HG03175 (cell line): ENCODE measurements around the gene NANS.

Source experiments
- ATAC-seq: cut with Tn5 transposase; IDR thresholded peaks from one replicate; pipeline ENCODE4 v1.9.1; 2021; ENCODE audit warnings: mild to moderate bottlenecking, moderate library complexity; ENCODE audit not compliant: unreplicated experiment

NANS gene

GRCh38 chr9:98038958-98039357 is 17.6 kb upstream of the NANS start:
- peak; percentile 42 for ATAC-seq

GRCh38 chr9:98039607-98040017 is 16.9 kb upstream of the NANS start:
- ATAC-seq = peak; percentile 33

GRCh38 chr9:98040212-98040611 is 16.3 kb upstream of the NANS start:
- no peak for ATAC-seq

GRCh38 chr9:98043915-98044314 is 12.6 kb upstream of the NANS start:
- no peak for ATAC-seq

- peak; percentile 94 for ATAC-seq
Measured at GRCh38 chr9:98045234-98046179, 11.0 kb upstream of the NANS start.

GRCh38 chr9:98046180-98046543 is 10.4 kb upstream of the NANS start:
- no peak for ATAC-seq

GRCh38 chr9:98047002-98047401 is 9.5 kb upstream of the NANS start:
- no peak for ATAC-seq

- no peak for ATAC-seq
Measured at GRCh38 chr9:98049288-98050072, 7.1 kb upstream of the NANS start.

GRCh38 chr9:98050351-98050750 is 6.2 kb upstream of the NANS start:
- ATAC-seq = no peak

- ATAC-seq = no peak
Measured at GRCh38 chr9:98054376-98054951, 2.1 kb upstream of the NANS start.

GRCh38 chr9:98057138-98057799 is 737 bp downstream of the NANS start:
- ATAC-seq = no peak

GRCh38 chr9:98062161-98062560 is 5.6 kb downstream of the NANS start:
- no peak for ATAC-seq

- no peak for ATAC-seq
Measured at GRCh38 chr9:98064623-98065392, 8.3 kb downstream of the NANS start.

GRCh38 chr9:98066235-98066634 is 9.7 kb downstream of the NANS start:
- ATAC-seq = no peak

GRCh38 chr9:98067184-98067583 is 10.7 kb downstream of the NANS start:
- ATAC-seq = no peak

- ATAC-seq = no peak
Measured at GRCh38 chr9:98069551-98069950, 13.0 kb downstream of the NANS start.

- ATAC-seq = no peak
Measured at GRCh38 chr9:98070704-98071103, 14.2 kb downstream of the NANS start.

- no peak for ATAC-seq
Measured at GRCh38 chr9:98071737-98072136, 15.2 kb downstream of the NANS start.

GRCh38 chr9:98074115-98074990 is 17.8 kb downstream of the NANS start:
- no peak for ATAC-seq
